ENCODE data around the gene KCNH3. TPM values are rescaled to one million over a fixed set of nuclear protein-coding genes. Genes with fewer than 3 reads are reported as not detected.

KCNH3 gene
- total and polyA plus RNA-seq, 7 donors, result 0.04 to 0.32 (median 0.05) TPM; not detected in 3

- DNase-seq (no peak), ATAC-seq (no peak)
- intact Hi-C loops (cut with DNase I), result loop anchor here in 1 of 2 donors (5.0 kb wide), 1 partner anchor 32 kb away; no protein-coding TSS in a partner anchor
- H3K9me3 ChIP-seq, result no peaks in the 10 kb centered on the region
- H3K27ac ChIP-seq, result no peak overlapping the region
- H3K4me3 ChIP-seq, result peak overlapping the region; percentile 60
- H3K27me3 ChIP-seq (ENCODE audit: insufficient read depth in 3 of 3, low read length in 2 of 3), result peaks cover 0 to 31% (median 0%) of the 10 kb centered on the region in 3 donors
- no peak for TF ChIP-seq CTCF (IDR thresholded peaks at IDR 0.05)
- 93 to 95% (median 95%) methylated on average over 26 to 28 of the region's 28 CpGs for WGBS, 3 donors
- no peaks in the 10 kb centered on the region for H3K36me3 ChIP-seq (ENCODE audit: insufficient read depth in 1 of 2, low read depth in 1 of 2)
- H3K4me1 ChIP-seq, result peaks cover 19% of the 10 kb centered on the region
Observed at GRCh38 chr12:49549735-49550692, 11.2 kb downstream of the KCNH3 start.

- H3K27ac ChIP-seq, result no peak overlapping the region
Observed at GRCh38 chr12:49550693-49551252, 11.9 kb downstream of the KCNH3 start.

GRCh38 chr12:49552014-49552413 lies 13.2 kb downstream of the KCNH3 start:
- H3K4me1 ChIP-seq, result peaks cover 19% of the 10 kb centered on the region
- H3K4me3 ChIP-seq, result no peak overlapping the region
- peaks cover 0 to 16% (median 0%) of the 10 kb centered on the region in 3 donors for H3K27me3 ChIP-seq (ENCODE audit: insufficient read depth in 3 of 3, low read length in 2 of 3)
- ATAC-seq, result peak; percentile 77 to 90 (median 88)
- H3K9me3 ChIP-seq, result no peaks in the 10 kb centered on the region
- intact Hi-C loops (cut with DNase I), result no loop called here
- TF ChIP-seq CTCF (IDR thresholded peaks at IDR 0.05), result no peak
- peaks cover 0 to 16% of the 10 kb centered on the region in 2 donors for H3K36me3 ChIP-seq (ENCODE audit: insufficient read depth in 1 of 2, low read depth in 1 of 2)
- WGBS, 3 donors, result 23 to 36% (median 32%) methylated on average over 7 of the region's 7 CpGs
- peak overlapping the region; percentile 58 for H3K27ac ChIP-seq
- peak; percentile 59 to 84 for DNase-seq

More at GRCh38 chr12:49550693-49551252, 11.9 kb downstream of the KCNH3 start:
- H3K27me3 ChIP-seq (ENCODE audit: insufficient read depth in 3 of 3, low read length in 2 of 3), result peaks cover 0 to 27% (median 0%) of the 10 kb centered on the region in 3 donors
- H3K4me1 ChIP-seq, result peaks cover 19% of the 10 kb centered on the region
- no peaks in the 10 kb centered on the region for H3K9me3 ChIP-seq
- DNase-seq (peak in 1 of 2 donors; percentile 17), ATAC-seq (no peak)
- WGBS, 3 donors, result 80 to 87% (median 83%) methylated on average over 6 of the region's 6 CpGs
- H3K36me3 ChIP-seq (ENCODE audit: insufficient read depth in 1 of 2, low read depth in 1 of 2), result peaks cover 0 to 4% of the 10 kb centered on the region in 2 donors
- intact Hi-C loops (cut with DNase I), result no loop called here
- TF ChIP-seq CTCF (IDR thresholded peaks at IDR 0.05), result no peak
- no peak overlapping the region for H3K4me3 ChIP-seq

GRCh38 chr12:49552425-49552824 lies 13.6 kb downstream of the KCNH3 start:
- H3K36me3 ChIP-seq (ENCODE audit: insufficient read depth in 1 of 2, low read depth in 1 of 2), result peaks cover 0 to 20% of the 10 kb centered on the region in 2 donors
- WGBS, 3 donors, result 59 to 60% (median 59%) methylated on average over 9 of the region's 9 CpGs
- DNase-seq (peak in 1 of 2 donors; percentile 10), ATAC-seq (peak in 1 of 4 donors; percentile 1)
- intact Hi-C loops (cut with DNase I), result no loop called here
- H3K4me3 ChIP-seq, result no peak overlapping the region
- H3K27ac ChIP-seq, result peak overlapping the region; percentile 58
- H3K27me3 ChIP-seq (ENCODE audit: insufficient read depth in 3 of 3, low read length in 2 of 3), result peaks cover 0 to 12% (median 0%) of the 10 kb centered on the region in 3 donors
- H3K9me3 ChIP-seq, result no peaks in the 10 kb centered on the region
- no peak for TF ChIP-seq CTCF (IDR thresholded peaks at IDR 0.05)
- H3K4me1 ChIP-seq, result peaks cover 19% of the 10 kb centered on the region
